Trophoblast cell (in vitro differentiated cells and primary cell): Measurements from ENCODE around the gene PLXND1.
A peak's percentile ranks its signal among the peaks of the same experiment; 100 is the strongest.

Source experiments
- DNase-seq, 2 donors: peaks; one replicate each; pipeline ENCODE4 v3.0.0-alpha.2; 2016
- H2AFZ ChIP-seq: 2 replicates; pipeline ENCODE4 v1.6.1; 2013; ENCODE audit warnings: low read length, moderate library complexity, mild to moderate bottlenecking; ENCODE audit not compliant: insufficient read depth, poor library complexity
- H2AK5ac ChIP-seq: 2 replicates; pipeline ENCODE4 v1.6.1; 2013; ENCODE audit warnings: mild to moderate bottlenecking, low read length
- H2BK120ac ChIP-seq: 2 replicates; pipeline ENCODE4 v1.6.1; 2013; ENCODE audit warnings: low read length, mild to moderate bottlenecking, moderate library complexity; ENCODE audit not compliant: insufficient read depth, poor library complexity
- H2BK12ac ChIP-seq: 2 replicates; pipeline ENCODE4 v1.6.1; 2013; ENCODE audit warnings: mild to moderate bottlenecking, low read length, moderate library complexity
- H2BK5ac ChIP-seq: 2 replicates; pipeline ENCODE4 v1.6.1; 2013; ENCODE audit warnings: low read length, low read depth, moderate library complexity, mild to moderate bottlenecking; ENCODE audit not compliant: poor library complexity
- H3K14ac ChIP-seq: 2 replicates; pipeline ENCODE4 v1.6.1; 2013; ENCODE audit warnings: mild to moderate bottlenecking, low read length
- H3K18ac ChIP-seq: 2 replicates; pipeline ENCODE4 v1.6.1; 2013; ENCODE audit warnings: mild to moderate bottlenecking, low read length
- H3K23ac ChIP-seq: 2 replicates; pipeline ENCODE4 v1.6.1; 2013; ENCODE audit warnings: low read length
- H3K27ac ChIP-seq: 2 replicates; pipeline ENCODE4 v1.5.1; 2013; ENCODE audit warnings: low read depth, mild to moderate bottlenecking, inconsistent platforms, low read length, moderate library complexity
- H3K27me3 ChIP-seq: 2 replicates; pipeline ENCODE4 v1.6.1; 2013; ENCODE audit warnings: inconsistent platforms, mild to moderate bottlenecking, low read length, moderate library complexity; ENCODE audit not compliant: insufficient read depth
- H3K36me3 ChIP-seq, 2 experiments: 1 replicate in 1 of 2; 2 replicates in 1 of 2; pipeline ENCODE4 v1.6.1; 2013; ENCODE audit warnings: low read length in 2 of 2, mild to moderate bottlenecking in 2 of 2, moderate library complexity in 1 of 2; ENCODE audit not compliant: insufficient read depth in 2 of 2, control insufficient read depth in 1 of 2
- H3K4ac ChIP-seq: 2 replicates; pipeline ENCODE4 v1.6.1; 2013; ENCODE audit warnings: low read depth, mild to moderate bottlenecking, low read length, moderate library complexity
- H3K4me1 ChIP-seq, 2 experiments: 1 replicate in 1 of 2; 2 replicates in 1 of 2; pipeline ENCODE4 v1.6.1; 2013; ENCODE audit warnings: low read length in 2 of 2, mild to moderate bottlenecking in 2 of 2, moderate library complexity in 1 of 2; ENCODE audit not compliant: insufficient read depth in 2 of 2, control insufficient read depth in 1 of 2
- H3K4me2 ChIP-seq: 2 replicates; pipeline ENCODE4 v1.6.1; 2013; ENCODE audit warnings: inconsistent platforms, mild to moderate bottlenecking, low read length, moderate library complexity
- H3K4me3 ChIP-seq: 2 replicates; pipeline ENCODE4 v1.5.1; 2013; ENCODE audit warnings: mild to moderate bottlenecking, low read depth, low read length, inconsistent platforms
- H3K79me1 ChIP-seq: one replicate; pipeline ENCODE4 v1.6.1; 2013; ENCODE audit warnings: low read length
- H3K79me2 ChIP-seq: 2 replicates; pipeline ENCODE4 v1.6.1; 2013; ENCODE audit warnings: low read length, mild to moderate bottlenecking; ENCODE audit not compliant: control insufficient read depth, insufficient read depth, poor library complexity
- H3K9ac ChIP-seq: 2 replicates; pipeline ENCODE4 v1.6.1; 2013; ENCODE audit warnings: mild to moderate bottlenecking, low read length
- H3K9me3 ChIP-seq: 2 replicates; pipeline ENCODE4 v1.6.1; 2013; ENCODE audit warnings: low read depth, mild to moderate bottlenecking, control low read depth, inconsistent platforms, low read length; ENCODE audit not compliant: insufficient read depth
- H4K12ac ChIP-seq: 2 replicates; pipeline ENCODE4 v1.6.1; 2013; ENCODE audit warnings: low read depth, mild to moderate bottlenecking, low read length, moderate library complexity
- H4K8ac ChIP-seq: 2 replicates; pipeline ENCODE4 v1.6.1; 2013; ENCODE audit warnings: low read depth, mild to moderate bottlenecking, low read length, moderate library complexity
- H4K91ac ChIP-seq: one replicate; pipeline ENCODE4 v1.6.1; 2013; ENCODE audit warnings: low read depth, mild to moderate bottlenecking, low read length, moderate library complexity
- WGBS: extraction: QIAGEN DNeasy Blood & Tissue Kit; methylation state at CpG from one replicate; pipeline ENCODE4 v1.1.7; 2013; ENCODE audit warnings: missing lambda C conversion rate; ENCODE audit not compliant: insufficient read length, insufficient coverage; ENCODE audit errors: extremely low coverage; 5-methylcytosine and 5-hydroxymethylcytosine counted together

PLXND1 gene

GRCh38 chr3:129632556-129632955 lies 26.1 kb upstream of the PLXND1 start:
- peak overlapping the region; percentile 25 for H4K8ac ChIP-seq
- peak overlapping the region; percentile 88 for H2AK5ac ChIP-seq
- no peak overlapping the region for H3K4me2 ChIP-seq
- no peak for DNase-seq
- no CpG with 5 or more reads among the region's 11 CpGs for WGBS
- H4K12ac ChIP-seq = no peak overlapping the region
- H3K27me3 ChIP-seq = no peaks in the 10 kb centered on the region
- no peak overlapping the region for H2BK120ac ChIP-seq
- peaks cover 9 to 26% of the 10 kb centered on the region in 2 experiments for H3K4me1 ChIP-seq
- peaks cover 4% of the 10 kb centered on the region for H3K79me2 ChIP-seq
- no peak overlapping the region for H2AFZ ChIP-seq
- H3K79me1 ChIP-seq = peaks cover 10% of the 10 kb centered on the region
- H3K27ac ChIP-seq = no peak overlapping the region
- peak overlapping the region; percentile 65 for H2BK12ac ChIP-seq
- H3K14ac ChIP-seq = peak overlapping the region; percentile 73
- H3K4me3 ChIP-seq = no peak overlapping the region
- peaks cover 3% of the 10 kb centered on the region for H3K9me3 ChIP-seq
- H3K4ac ChIP-seq = no peak overlapping the region
- no peak overlapping the region for H3K9ac ChIP-seq
- no peak overlapping the region for H3K18ac ChIP-seq
- H2BK5ac ChIP-seq = no peak overlapping the region
- H4K91ac ChIP-seq = peak overlapping the region; percentile 69
- no peak overlapping the region for H3K23ac ChIP-seq
- peaks cover 0 to 2% of the 10 kb centered on the region in 2 experiments for H3K36me3 ChIP-seq

- Histone ChIP-seq H3K27ac (no peak overlapping the region), H2BK12ac (no peak overlapping the region), H3K27me3 (no peaks in the 10 kb centered on the region), H2BK5ac (no peak overlapping the region), H4K12ac (no peak overlapping the region), H3K18ac (no peak overlapping the region), H3K4ac (no peak overlapping the region), H3K9me3 (peaks cover 3% of the 10 kb centered on the region), H4K91ac (no peak overlapping the region), H3K36me3 (peaks cover 0 to 2% of the 10 kb centered on the region in 2 experiments), H2AK5ac (no peak overlapping the region), H3K23ac (no peak overlapping the region), H3K9ac (no peak overlapping the region), H3K79me2 (peaks cover 8% of the 10 kb centered on the region), H3K79me1 (peaks cover 15% of the 10 kb centered on the region), H2AFZ (no peak overlapping the region), H3K4me2 (no peak overlapping the region), H3K4me3 (no peak overlapping the region), H3K14ac (no peak overlapping the region), H2BK120ac (no peak overlapping the region), H4K8ac (no peak overlapping the region), H3K4me1 (peaks cover 11 to 28% of the 10 kb centered on the region in 2 experiments)
- no CpG with 5 or more reads among the region's 9 CpGs for WGBS
- no peak for DNase-seq
These were observed 25.6 kb upstream of the PLXND1 start for GRCh38 chr3:129632056-129632455.

- Histone ChIP-seq H3K4ac (no peak overlapping the region), H3K9ac (no peak overlapping the region), H3K4me2 (no peak overlapping the region), H2AFZ (no peak overlapping the region), H2BK12ac (peak overlapping the region; percentile 32), H3K4me3 (no peak overlapping the region), H2BK5ac (no peak overlapping the region), H3K36me3 (no peaks in the 10 kb centered on the region), H3K27ac (no peak overlapping the region), H3K4me1 (peaks cover 24 to 41% of the 10 kb centered on the region in 2 experiments), H3K79me2 (peaks cover 11% of the 10 kb centered on the region), H3K9me3 (peaks cover 2% of the 10 kb centered on the region), H3K79me1 (peaks cover 31% of the 10 kb centered on the region), H4K91ac (no peak overlapping the region), H3K23ac (no peak overlapping the region), H3K18ac (no peak overlapping the region), H2BK120ac (no peak overlapping the region), H4K8ac (no peak overlapping the region), H3K14ac (no peak overlapping the region), H3K27me3 (no peaks in the 10 kb centered on the region), H4K12ac (no peak overlapping the region), H2AK5ac (peak overlapping the region; percentile 21)
- WGBS = no CpG with 5 or more reads among the region's 6 CpGs
- no peak for DNase-seq
These were observed 22.5 kb upstream of the PLXND1 start for GRCh38 chr3:129629011-129629410.

GRCh38 chr3:129628169-129628522 lies 21.7 kb upstream of the PLXND1 start:
- H2BK5ac ChIP-seq = no peak overlapping the region
- no peaks in the 10 kb centered on the region for H3K27me3 ChIP-seq
- no peak overlapping the region for H4K91ac ChIP-seq
- H3K27ac ChIP-seq = peak overlapping the region; percentile 97
- H3K4me3 ChIP-seq = no peak overlapping the region
- no peak overlapping the region for H3K18ac ChIP-seq
- no peak overlapping the region for H2BK120ac ChIP-seq
- no peak overlapping the region for H3K14ac ChIP-seq
- no peak overlapping the region for H4K12ac ChIP-seq
- H3K9me3 ChIP-seq = no peaks in the 10 kb centered on the region
- no peak overlapping the region for H2AFZ ChIP-seq
- no CpG with 5 or more reads among the region's 9 CpGs for WGBS
- no peak overlapping the region for H3K4ac ChIP-seq
- peaks cover 38% of the 10 kb centered on the region for H3K79me1 ChIP-seq
- H2AK5ac ChIP-seq = no peak overlapping the region
- peaks cover 26 to 39% of the 10 kb centered on the region in 2 experiments for H3K4me1 ChIP-seq
- no peak overlapping the region for H2BK12ac ChIP-seq
- no peaks in the 10 kb centered on the region for H3K36me3 ChIP-seq
- peaks cover 11% of the 10 kb centered on the region for H3K79me2 ChIP-seq
- H4K8ac ChIP-seq = peak overlapping the region; percentile 17
- H3K23ac ChIP-seq = no peak overlapping the region
- H3K9ac ChIP-seq = no peak overlapping the region
- no peak for DNase-seq
- peak overlapping the region; percentile 78 for H3K4me2 ChIP-seq
